T-helper 1 cell treated with Interleukin-12 subunit alpha and Interleukin-12 subunit beta and Interleukin-4 antibody, amounts not matched to agents 30 μg/mL and 1 μg/mL, for 36 hours (primary cell): ENCODE data around the gene CLCF1.

Experiments used
- H3K27ac Mint-ChIP-seq: one replicate; pipeline ENCODE4 v1.8.0; 2021; ENCODE audit warnings: mild to moderate bottlenecking, mixed read lengths
- H3K27me3 Mint-ChIP-seq: one replicate; pipeline ENCODE4 v1.8.0; 2021; ENCODE audit warnings: low read depth, mixed read lengths
- H3K36me3 Mint-ChIP-seq: one replicate; pipeline ENCODE4 v1.8.0; 2021; ENCODE audit warnings: low read depth, mixed read lengths
- H3K4me1 Mint-ChIP-seq: one replicate; pipeline ENCODE4 v1.8.0; 2021; ENCODE audit warnings: low read depth, mixed read lengths
- H3K4me3 Mint-ChIP-seq: one replicate; pipeline ENCODE4 v1.8.0; 2021; ENCODE audit warnings: mild to moderate bottlenecking, moderate library complexity, mixed read lengths
- H3K9me3 Mint-ChIP-seq: one replicate; pipeline ENCODE4 v1.8.0; 2021; ENCODE audit warnings: mixed read lengths

Gene CLCF1

DNA sequence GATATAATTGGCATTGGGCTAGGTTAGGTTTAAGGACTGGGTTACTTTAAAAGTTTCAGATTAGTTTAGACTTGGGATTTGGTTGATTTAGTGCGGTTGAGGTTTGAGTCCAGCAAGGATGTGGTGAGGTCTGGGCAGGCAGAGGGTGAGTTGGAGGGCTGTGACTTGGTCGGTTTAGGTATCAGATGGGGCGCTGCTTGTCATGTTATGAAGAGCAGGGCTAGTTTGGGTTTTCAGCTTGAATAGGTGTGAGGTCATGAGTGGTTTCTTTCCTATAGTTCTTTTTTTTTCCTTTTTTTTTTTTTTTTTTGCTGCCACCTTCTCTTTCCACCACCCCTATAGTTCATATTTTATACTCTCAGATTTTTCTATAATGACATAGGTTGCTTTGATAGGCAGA is 4.8 kb downstream of the CLCF1 start:
- no peaks in the 10 kb centered on the region for H3K36me3 Mint-ChIP-seq
- H3K4me3 Mint-ChIP-seq: no peak overlapping the region
- peaks cover 16% of the 10 kb centered on the region for H3K4me1 Mint-ChIP-seq
- H3K27ac Mint-ChIP-seq: no peak overlapping the region
- no peaks in the 10 kb centered on the region for H3K9me3 Mint-ChIP-seq
- H3K27me3 Mint-ChIP-seq: peaks cover 59% of the 10 kb centered on the region

- H3K27ac Mint-ChIP-seq: no peak overlapping the region
- no peaks in the 10 kb centered on the region for H3K9me3 Mint-ChIP-seq
- H3K4me3 Mint-ChIP-seq: no peak overlapping the region
- H3K4me1 Mint-ChIP-seq: peaks cover 15% of the 10 kb centered on the region
- H3K27me3 Mint-ChIP-seq: peaks cover 60% of the 10 kb centered on the region
- no peaks in the 10 kb centered on the region for H3K36me3 Mint-ChIP-seq
Measured at GRCh38 chr11:67367761-67368227, 5.6 kb downstream of the CLCF1 start.

GRCh38 chr11:67366961-67367760 is 6.2 kb downstream of the CLCF1 start:
- peaks cover 66% of the 10 kb centered on the region for H3K27me3 Mint-ChIP-seq
- no peaks in the 10 kb centered on the region for H3K36me3 Mint-ChIP-seq
- H3K27ac Mint-ChIP-seq: no peak overlapping the region
- H3K9me3 Mint-ChIP-seq: no peaks in the 10 kb centered on the region
- no peak overlapping the region for H3K4me3 Mint-ChIP-seq
- peaks cover 15% of the 10 kb centered on the region for H3K4me1 Mint-ChIP-seq

GRCh38 chr11:67366546-67366945 is 6.9 kb downstream of the CLCF1 start:
- Mint-ChIP-seq H3K4me3 (no peak overlapping the region), H3K4me1 (peaks cover 15% of the 10 kb centered on the region), H3K9me3 (no peaks in the 10 kb centered on the region), H3K27me3 (peaks cover 67% of the 10 kb centered on the region), H3K27ac (no peak overlapping the region), H3K36me3 (no peaks in the 10 kb centered on the region)

DNA sequence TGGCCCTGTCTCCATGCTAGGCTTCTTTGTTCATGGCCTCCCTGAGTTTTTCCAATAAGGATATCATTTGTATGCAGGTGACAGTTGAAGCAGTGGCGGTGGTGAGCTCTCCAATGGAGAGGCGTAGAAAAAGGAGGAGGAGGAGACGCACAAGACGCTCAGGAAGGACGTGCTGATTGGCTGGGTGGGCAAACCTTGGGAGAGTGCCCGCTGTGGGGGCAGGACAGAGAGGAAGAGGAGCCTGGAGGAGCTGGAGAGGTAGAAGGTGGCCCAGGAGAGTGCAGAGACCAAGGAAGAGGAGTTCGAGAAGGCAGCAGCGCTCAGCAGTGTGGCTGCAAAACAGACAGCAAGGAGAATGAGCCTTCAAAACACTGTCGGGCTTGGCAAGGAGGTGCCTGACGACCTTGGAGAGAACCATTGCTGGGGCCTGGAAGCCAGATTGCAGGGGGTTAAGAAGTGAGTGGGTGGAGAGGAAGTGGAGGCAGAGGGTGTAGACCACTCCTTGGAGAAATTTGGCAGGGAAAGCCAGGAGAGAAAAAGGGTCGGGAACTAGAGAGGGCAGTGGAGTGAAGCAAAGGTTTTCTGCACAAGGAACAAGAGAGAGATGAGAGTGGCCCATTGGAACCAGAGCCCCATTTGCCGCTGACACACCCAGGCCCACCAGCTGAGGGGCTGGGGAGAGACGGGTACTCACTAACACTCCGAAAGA is 7.5 kb downstream of the CLCF1 start:
- Mint-ChIP-seq H3K27me3 (peaks cover 65% of the 10 kb centered on the region), H3K27ac (no peak overlapping the region), H3K4me3 (no peak overlapping the region), H3K9me3 (no peaks in the 10 kb centered on the region), H3K36me3 (no peaks in the 10 kb centered on the region), H3K4me1 (peaks cover 15% of the 10 kb centered on the region)

DNA sequence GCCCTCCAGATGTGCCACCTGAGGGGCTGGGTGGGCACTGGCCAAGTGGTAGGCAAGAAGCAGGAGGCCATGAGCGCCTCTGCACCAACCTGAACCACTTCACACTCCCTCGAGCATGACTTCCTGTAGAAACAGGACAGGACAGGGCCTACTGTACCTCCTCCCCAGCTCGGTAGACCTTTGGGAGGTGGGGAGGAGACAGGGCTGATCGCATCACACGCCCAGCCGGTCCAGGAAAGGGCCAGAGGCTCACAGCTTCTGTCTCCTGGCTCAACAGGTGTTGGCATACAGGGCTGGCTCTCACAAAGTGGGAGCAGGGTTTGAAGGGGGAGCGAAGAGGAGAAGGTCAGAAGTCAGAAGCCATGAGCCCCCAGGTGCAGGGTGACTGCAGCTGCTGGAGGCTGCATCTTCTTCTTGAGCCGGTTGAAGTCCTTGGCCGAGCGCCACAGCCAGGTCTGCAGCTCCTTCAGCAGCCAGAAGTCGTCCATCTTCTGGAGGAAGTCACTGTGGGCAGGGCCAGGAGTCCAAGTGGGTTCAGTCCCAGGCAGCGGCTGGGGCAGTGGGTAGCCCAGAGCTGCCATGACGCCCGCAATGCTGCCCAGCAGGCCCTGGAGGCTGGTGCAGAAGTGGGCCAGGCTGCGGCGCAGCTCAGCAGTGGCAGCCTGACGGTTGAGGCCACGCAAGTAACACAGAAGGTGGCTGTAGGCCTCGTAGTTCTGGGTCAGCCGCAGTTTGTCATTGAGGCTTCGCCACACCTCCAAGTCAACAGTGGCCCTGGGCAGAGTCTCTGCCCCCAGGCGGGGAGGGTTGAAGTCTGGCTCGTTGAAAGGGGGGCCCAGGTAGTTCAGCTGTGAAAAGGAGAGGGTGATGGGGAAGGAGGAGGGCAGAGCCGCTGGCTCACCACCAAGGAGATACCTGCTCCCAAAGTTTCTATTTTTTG is 8.3 kb downstream of the CLCF1 start:
- H3K4me3 Mint-ChIP-seq: no peak overlapping the region
- no peaks in the 10 kb centered on the region for H3K9me3 Mint-ChIP-seq
- no peaks in the 10 kb centered on the region for H3K36me3 Mint-ChIP-seq
- H3K27me3 Mint-ChIP-seq: peaks cover 63% of the 10 kb centered on the region
- H3K4me1 Mint-ChIP-seq: peaks cover 11% of the 10 kb centered on the region
- H3K27ac Mint-ChIP-seq: no peak overlapping the region

GRCh38 chr11:67364169-67364568 is 9.2 kb downstream of the CLCF1 start:
- H3K4me3 Mint-ChIP-seq: no peak overlapping the region
- H3K27ac Mint-ChIP-seq: no peak overlapping the region
- no peaks in the 10 kb centered on the region for H3K36me3 Mint-ChIP-seq
- peaks cover 8% of the 10 kb centered on the region for H3K4me1 Mint-ChIP-seq
- no peaks in the 10 kb centered on the region for H3K9me3 Mint-ChIP-seq
- peaks cover 55% of the 10 kb centered on the region for H3K27me3 Mint-ChIP-seq

GRCh38 chr11:67357831-67358670 is 15.3 kb downstream of the CLCF1 start:
- Mint-ChIP-seq H3K27ac (no peak overlapping the region), H3K36me3 (no peaks in the 10 kb centered on the region), H3K9me3 (no peaks in the 10 kb centered on the region), H3K4me3 (no peak overlapping the region), H3K4me1 (peaks cover 18% of the 10 kb centered on the region), H3K27me3 (peaks cover 34% of the 10 kb centered on the region)

- Mint-ChIP-seq H3K36me3 (no peaks in the 10 kb centered on the region), H3K27me3 (peaks cover 24% of the 10 kb centered on the region), H3K9me3 (no peaks in the 10 kb centered on the region), H3K4me1 (peaks cover 22% of the 10 kb centered on the region), H3K4me3 (peak overlapping the region; percentile 4), H3K27ac (peak overlapping the region; percentile 58)
Measured at GRCh38 chr11:67356864-67357561, 16.4 kb downstream of the CLCF1 start.

DNA sequence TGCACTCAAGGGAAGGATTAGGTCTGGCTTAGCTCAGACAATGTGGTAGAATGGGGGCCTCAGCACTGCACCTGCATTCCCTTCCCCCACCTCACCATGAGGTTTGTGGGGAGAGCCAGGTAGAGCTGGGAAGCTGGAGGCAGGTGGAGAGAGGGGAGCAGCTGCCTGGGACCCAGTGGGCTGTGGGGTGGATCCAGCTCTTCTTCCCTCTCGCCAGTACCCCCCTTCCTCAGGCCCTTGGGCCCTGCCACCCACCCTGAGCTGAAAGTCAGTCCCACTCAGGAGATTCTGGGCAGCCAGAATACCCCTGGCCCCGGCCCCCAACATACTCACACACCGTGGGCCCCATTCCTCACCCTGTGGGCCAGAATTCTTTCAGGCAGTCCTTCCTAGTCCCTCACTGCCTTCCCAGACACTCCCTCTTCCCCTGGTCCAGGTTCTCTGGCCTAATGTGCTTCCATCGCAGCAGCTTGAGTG is 17.0 kb downstream of the CLCF1 start:
- peaks cover 4% of the 10 kb centered on the region for H3K36me3 Mint-ChIP-seq
- no peaks in the 10 kb centered on the region for H3K9me3 Mint-ChIP-seq
- peaks cover 26% of the 10 kb centered on the region for H3K4me1 Mint-ChIP-seq
- H3K4me3 Mint-ChIP-seq: no peak overlapping the region
- peaks cover 18% of the 10 kb centered on the region for H3K27me3 Mint-ChIP-seq
- peak overlapping the region; percentile 58 for H3K27ac Mint-ChIP-seq

GRCh38 chr11:67355794-67356386 is 17.5 kb downstream of the CLCF1 start:
- Mint-ChIP-seq H3K4me3 (no peak overlapping the region), H3K9me3 (no peaks in the 10 kb centered on the region), H3K27me3 (peaks cover 15% of the 10 kb centered on the region), H3K27ac (peak overlapping the region; percentile 20), H3K36me3 (peaks cover 7% of the 10 kb centered on the region), H3K4me1 (peaks cover 30% of the 10 kb centered on the region)

GRCh38 chr11:67355023-67355793 is 18.2 kb downstream of the CLCF1 start:
- peaks cover 11% of the 10 kb centered on the region for H3K27me3 Mint-ChIP-seq
- no peak overlapping the region for H3K4me3 Mint-ChIP-seq
- H3K4me1 Mint-ChIP-seq: peaks cover 30% of the 10 kb centered on the region
- H3K27ac Mint-ChIP-seq: peak overlapping the region; percentile 100
- H3K36me3 Mint-ChIP-seq: peaks cover 7% of the 10 kb centered on the region
- no peaks in the 10 kb centered on the region for H3K9me3 Mint-ChIP-seq
